HepG2 (cell line): ENCODE results near the gene GJA9. TPM values are rescaled to one million over a fixed set of nuclear protein-coding genes. Genes with fewer than 3 reads are reported as not detected.

Experiments
- ATAC-seq: fragments of 200-7000 bp; cut with Tn5 transposase; 3 replicates; pipeline ENCODE4 v1.9.1; 2020; ENCODE audit warnings: mild to moderate bottlenecking, moderate library complexity
- BruUV-seq: library from RNA; stranded (reverse); fragments of 400-500 nt; replicated peaks from 2 replicates; lab custom pipeline; 2021; lab: Mats Ljungman, UMichigan
- CTCF ChIA-PET: fragments of 300-600 bp; formaldehyde crosslinking; extraction: SDS; loops from one replicate; lab custom pipeline; 2021; ENCODE audit warnings: low total read pairs, inconsistent platforms, low intra/inter-chr PET ratio; lab: Yijun Ruan, JAX
- POLR2A ChIA-PET: fragments of 350-600 bp; sonication (Branson Sonifier 250); formaldehyde crosslinking; loops from one replicate; lab custom pipeline; 2020; ENCODE audit warnings: antibody characterized with exemption, inconsistent platforms; lab: Yijun Ruan, JAX
- DNase-seq: peaks from one replicate; pipeline ENCODE4 v3.0.0-alpha.2; 2015; ENCODE audit warnings: low spot score
- FAIRE-seq: peaks from 3 replicates; lab custom pipeline; 2011; peaks lifted over from hg19 to GRCh38; lab: Jason Lieb, UNC
- H2AFZ ChIP-seq: one replicate; pipeline ENCODE4 v1.6.1; 2011; ENCODE audit warnings: low read length, inconsistent platforms
- H3K27ac ChIP-seq: fragments of 300-600 bp; 3 replicates; pipeline ENCODE4 v1.8.0; 2011; ENCODE audit warnings: mixed run types, mild to moderate bottlenecking, mixed read lengths, low read length, inconsistent platforms; ENCODE audit not compliant: insufficient read depth; ENCODE audit errors: extremely low read length
- H3K27me3 ChIP-seq, 2 experiments: fragments of 200-600 bp in 1 of 2; 2 replicates in 1 of 2; 3 replicates in 1 of 2; pipeline versions ENCODE4 v1.6.0 to v1.8.0; 2011; ENCODE audit warnings: low read length in 2 of 2, mild to moderate bottlenecking in 2 of 2, moderate library complexity in 2 of 2, inconsistent platforms in 1 of 2; ENCODE audit not compliant: insufficient read depth in 2 of 2, control insufficient read depth in 1 of 2
- H3K36me3 ChIP-seq, 2 experiments: fragments of 200-600 bp in 1 of 2; replicated peaks in 1 of 2; 2 replicates in 1 of 2; 3 replicates in 1 of 2; pipeline versions ENCODE4 v1.5.1 to v1.8.0; 2011; ENCODE audit warnings: low read length in 2 of 2, inconsistent platforms in 1 of 2; ENCODE audit not compliant: insufficient read depth in 2 of 2, control insufficient read depth in 1 of 2
- H3K4me1 ChIP-seq: 2 replicates; pipeline ENCODE4 v1.5.1; 2012; ENCODE audit warnings: low read length, inconsistent platforms; ENCODE audit not compliant: insufficient read depth
- H3K4me2 ChIP-seq: 2 replicates; pipeline ENCODE4 v1.6.0; 2011; ENCODE audit warnings: low read depth, low read length, inconsistent platforms
- H3K4me3 ChIP-seq, 3 experiments: fragments of 200-600 bp in 1 of 3; sonication (generic), shearing (Covaris generic) in 1 of 3; replicated peaks in 1 of 3; 2 replicates each; pipeline ENCODE4 v1.5.1; 2011 to 2016; ENCODE audit warnings: low read length in 3 of 3, inconsistent platforms in 2 of 3, low read depth in 2 of 3, mild to moderate bottlenecking in 2 of 3, control low read depth in 1 of 3, mixed read lengths in 1 of 3; ENCODE audit not compliant: insufficient read depth in 1 of 3
- H3K79me2 ChIP-seq: one replicate; pipeline ENCODE4 v1.6.1; 2011; ENCODE audit warnings: low read length, inconsistent platforms; ENCODE audit not compliant: insufficient read depth
- H3K9ac ChIP-seq: 2 replicates; pipeline ENCODE4 v1.6.0; 2011; ENCODE audit warnings: mild to moderate bottlenecking, low read depth, low read length, inconsistent platforms; ENCODE audit not compliant: insufficient read depth
- H3K9me3 ChIP-seq: 2 replicates; pipeline ENCODE4 v1.5.1; 2012; ENCODE audit warnings: mild to moderate bottlenecking, low read length
- H4K20me1 ChIP-seq: 2 replicates; pipeline ENCODE4 v1.6.0; 2011; ENCODE audit warnings: inconsistent platforms, mild to moderate bottlenecking, low read length, moderate library complexity; ENCODE audit not compliant: insufficient read depth
- IKZF1 ChIP-seq: fragments of 450-650 bp; IDR thresholded peaks from 2 replicates; pipeline ENCODE4 v1.7.1; 2016
- LCORL ChIP-seq, 2 experiments: fragments of 450-650 bp in 1 of 2; sonication (generic) in 1 of 2; formaldehyde crosslinking in 1 of 2; IDR thresholded peaks; 2 replicates each; pipeline versions ENCODE4 v1.5.0 to v1.6.1; 2017 to 2020; ENCODE audit warnings: antibody characterized with exemption in 1 of 2, missing genetic modification reagents in 1 of 2
- MED8 ChIP-seq: sonication (generic); formaldehyde crosslinking; IDR thresholded peaks from 2 replicates; pipeline ENCODE4 v1.8.1; 2023; ENCODE audit warnings: mild to moderate bottlenecking, missing genetic modification reagents; ENCODE audit not compliant: insufficient replicate concordance
- WGBS: methylation state at CpG from one replicate; pipeline ENCODE4 v1.1.6; 2017; ENCODE audit warnings: low lambda C conversion rate; 5-methylcytosine and 5-hydroxymethylcytosine counted together
- in situ Hi-C: cut with HindIII; loops from 2 replicates; pipeline ENCODE4 v1.10.0; 2017; ENCODE audit warnings: low pct_unique_long_range_greater_than_20kb; ENCODE audit not compliant: extremely low pct_ligation_motif_present
- intact Hi-C: fragments of 100-400 bp; cut with micrococcal nuclease; formaldehyde crosslinking; loops from one replicate; pipeline ENCODE4 v1.10.0; 2022; ENCODE audit not compliant: unreplicated experiment
- polyA plus RNA-seq, 8 experiments: library from polyadenylated mRNA; depleted of rRNA in 3 of 8; stranded (reverse) in 7 of 8; unstranded in 1 of 8; fragments of >200 nt; fragmentation: Illumina TruSeq in 4 of 8; extraction: Trizol in 4 of 8; gene quantifications; 2 replicates each; pipeline versions ENCODE4 v1.2.1 to v1.2.3, GENCODE V29; 2011 to 2016; ENCODE audit warnings: low read depth in 4 of 8, missing spikeins in 1 of 8, mixed read lengths in 1 of 8; ENCODE audit not compliant: insufficient read depth in 1 of 8
- total RNA-seq, 5 experiments: library from RNA; depleted of rRNA; stranded (reverse); fragments of >200 nt; fragmentation: Illumina TruSeq; extraction: Trizol; gene quantifications; 2 replicates each; pipeline ENCODE4 v1.2.3, GENCODE V29; 2016; ENCODE audit warnings: low read depth in 1 of 5
- TF ChIP-seq, protein P1 (sequence below): sonication (generic); formaldehyde crosslinking; conservative IDR thresholded peaks from 2 replicates; pipeline ENCODE4 v1.4.0; 2020; ENCODE audit warnings: mild to moderate bottlenecking, missing genetic modification reagents, moderate library complexity
- TF ChIP-seq, protein P2 (sequence below): sonication (generic); formaldehyde crosslinking; IDR thresholded peaks from 2 replicates; pipeline ENCODE4 v1.4.0; 2020; ENCODE audit warnings: missing genetic modification reagents

The GJA9 gene
- total and polyA plus RNA-seq, 2 of the 13 experiments (the other 11 are each of a cell fraction or from before 2014, with no cell fraction given), result 0.08 to 0.13 TPM

DNA sequence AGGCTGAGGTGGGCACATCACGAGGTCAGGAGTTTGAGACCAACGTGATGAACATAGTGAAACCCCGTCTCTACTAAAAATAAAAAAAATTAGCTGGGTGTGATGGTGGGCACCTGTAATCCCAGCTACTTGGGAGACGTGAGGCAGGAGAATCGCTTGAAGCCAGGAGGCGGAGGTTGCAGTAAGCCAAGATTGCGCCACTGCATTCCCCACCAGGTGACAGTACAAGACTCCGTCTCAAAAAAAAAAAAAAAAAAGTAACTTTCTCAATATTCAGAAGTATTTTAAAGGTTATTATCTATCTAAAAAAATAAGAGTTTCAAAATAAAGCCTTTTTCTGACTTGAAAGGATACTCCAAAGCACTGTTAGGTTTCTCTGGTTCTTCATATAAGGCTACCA, 14.2 kb downstream of the GJA9 start (continued):
- TF ChIP-seq, protein P1, sequence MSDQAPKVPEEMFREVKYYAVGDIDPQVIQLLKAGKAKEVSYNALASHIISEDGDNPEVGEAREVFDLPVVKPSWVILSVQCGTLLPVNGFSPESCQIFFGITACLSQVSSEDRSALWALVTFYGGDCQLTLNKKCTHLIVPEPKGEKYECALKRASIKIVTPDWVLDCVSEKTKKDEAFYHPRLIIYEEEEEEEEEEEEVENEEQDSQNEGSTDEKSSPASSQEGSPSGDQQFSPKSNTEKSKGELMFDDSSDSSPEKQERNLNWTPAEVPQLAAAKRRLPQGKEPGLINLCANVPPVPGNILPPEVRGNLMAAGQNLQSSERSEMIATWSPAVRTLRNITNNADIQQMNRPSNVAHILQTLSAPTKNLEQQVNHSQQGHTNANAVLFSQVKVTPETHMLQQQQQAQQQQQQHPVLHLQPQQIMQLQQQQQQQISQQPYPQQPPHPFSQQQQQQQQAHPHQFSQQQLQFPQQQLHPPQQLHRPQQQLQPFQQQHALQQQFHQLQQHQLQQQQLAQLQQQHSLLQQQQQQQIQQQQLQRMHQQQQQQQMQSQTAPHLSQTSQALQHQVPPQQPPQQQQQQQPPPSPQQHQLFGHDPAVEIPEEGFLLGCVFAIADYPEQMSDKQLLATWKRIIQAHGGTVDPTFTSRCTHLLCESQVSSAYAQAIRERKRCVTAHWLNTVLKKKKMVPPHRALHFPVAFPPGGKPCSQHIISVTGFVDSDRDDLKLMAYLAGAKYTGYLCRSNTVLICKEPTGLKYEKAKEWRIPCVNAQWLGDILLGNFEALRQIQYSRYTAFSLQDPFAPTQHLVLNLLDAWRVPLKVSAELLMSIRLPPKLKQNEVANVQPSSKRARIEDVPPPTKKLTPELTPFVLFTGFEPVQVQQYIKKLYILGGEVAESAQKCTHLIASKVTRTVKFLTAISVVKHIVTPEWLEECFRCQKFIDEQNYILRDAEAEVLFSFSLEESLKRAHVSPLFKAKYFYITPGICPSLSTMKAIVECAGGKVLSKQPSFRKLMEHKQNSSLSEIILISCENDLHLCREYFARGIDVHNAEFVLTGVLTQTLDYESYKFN (CRISPR knock-in tag), result no peak
- TF ChIP-seq LCORL (IDR thresholded peaks at IDR 0.05) (no peak), LCORL (CRISPR knock-in tag; IDR thresholded peaks at IDR 0.05) (no peak)

DNA sequence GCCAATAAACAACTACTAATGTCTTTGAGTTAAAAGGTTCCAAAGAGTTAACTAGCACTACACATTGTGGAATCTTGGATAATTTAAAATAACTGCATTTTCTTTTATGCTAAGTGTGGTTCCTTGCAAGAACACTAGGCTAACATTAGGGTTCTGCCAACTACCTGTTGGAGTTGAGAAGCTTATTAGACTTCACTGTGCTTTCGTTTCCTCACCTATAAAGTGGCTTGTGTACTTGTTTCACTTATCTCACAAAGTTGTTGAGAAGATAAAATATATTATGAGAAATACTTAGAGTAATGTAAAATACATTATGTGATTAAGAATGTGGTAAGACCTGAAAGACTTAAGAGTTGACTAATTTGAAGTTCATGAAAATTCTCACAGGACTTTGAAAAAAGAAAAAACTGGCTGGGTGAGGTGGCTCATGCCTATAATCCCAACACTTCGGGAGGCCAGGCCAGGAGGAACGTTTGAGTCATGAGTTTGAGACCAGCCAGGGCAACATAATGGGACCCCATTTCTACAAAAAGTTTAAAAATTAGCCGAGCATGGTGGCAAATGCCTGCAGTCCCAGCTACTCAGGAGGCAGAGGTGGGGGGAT, 16.2 kb downstream of the GJA9 start:
- ATAC-seq (no peak), FAIRE-seq (no peak), DNase-seq (no peak)
- Histone ChIP-seq H3K9me3 (no peaks in the 10 kb centered on the region), H4K20me1 (no peaks in the 10 kb centered on the region), H2AFZ (no peak overlapping the region), H3K9ac (no peak overlapping the region), H3K27ac (no peak overlapping the region), H3K79me2 (peaks cover 14% of the 10 kb centered on the region), H3K36me3 (no peaks in the 10 kb centered on the region; a peak in 1 of 5 replicates), H3K4me1 (peaks cover 39% of the 10 kb centered on the region), H3K4me2 (no peak overlapping the region), H3K4me3 (no peak overlapping the region), H3K27me3 (no peaks in the 10 kb centered on the region; a peak in 1 of 5 replicates)
- intact Hi-C loops (no loop called here), in situ Hi-C loops (no loop called here)
- TF ChIP-seq MED8 (CRISPR knock-in tag) (no peak), IKZF1 (no peak)
- TF ChIP-seq, protein P2, sequence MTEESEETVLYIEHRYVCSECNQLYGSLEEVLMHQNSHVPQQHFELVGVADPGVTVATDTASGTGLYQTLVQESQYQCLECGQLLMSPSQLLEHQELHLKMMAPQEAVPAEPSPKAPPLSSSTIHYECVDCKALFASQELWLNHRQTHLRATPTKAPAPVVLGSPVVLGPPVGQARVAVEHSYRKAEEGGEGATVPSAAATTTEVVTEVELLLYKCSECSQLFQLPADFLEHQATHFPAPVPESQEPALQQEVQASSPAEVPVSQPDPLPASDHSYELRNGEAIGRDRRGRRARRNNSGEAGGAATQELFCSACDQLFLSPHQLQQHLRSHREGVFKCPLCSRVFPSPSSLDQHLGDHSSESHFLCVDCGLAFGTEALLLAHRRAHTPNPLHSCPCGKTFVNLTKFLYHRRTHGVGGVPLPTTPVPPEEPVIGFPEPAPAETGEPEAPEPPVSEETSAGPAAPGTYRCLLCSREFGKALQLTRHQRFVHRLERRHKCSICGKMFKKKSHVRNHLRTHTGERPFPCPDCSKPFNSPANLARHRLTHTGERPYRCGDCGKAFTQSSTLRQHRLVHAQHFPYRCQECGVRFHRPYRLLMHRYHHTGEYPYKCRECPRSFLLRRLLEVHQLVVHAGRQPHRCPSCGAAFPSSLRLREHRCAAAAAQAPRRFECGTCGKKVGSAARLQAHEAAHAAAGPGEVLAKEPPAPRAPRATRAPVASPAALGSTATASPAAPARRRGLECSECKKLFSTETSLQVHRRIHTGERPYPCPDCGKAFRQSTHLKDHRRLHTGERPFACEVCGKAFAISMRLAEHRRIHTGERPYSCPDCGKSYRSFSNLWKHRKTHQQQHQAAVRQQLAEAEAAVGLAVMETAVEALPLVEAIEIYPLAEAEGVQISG (CRISPR knock-in tag), result no peak
- no TSS peak for BruUV-seq
- POLR2A ChIA-PET, result no interaction called here
- CTCF ChIA-PET, result no interaction called here
- WGBS, result 88% methylated on average over 4 of the region's 4 CpGs
